Activated naive CD4-positive, alpha-beta T cell treated with anti-CD3 and anti-CD28 coated beads, Interleukin-2, amount 50 U/mL, for 16 hours (primary cell): ENCODE results near the gene FLT3LG.
"Not testable (repeated sequence)": the region's sequence is repeated elsewhere in the genome, so short reads cannot be mapped to it uniquely, and the experiment has no call there.

Source experiments
- DNase-seq: peaks from one replicate; pipeline ENCODE4 v3.0.0-alpha.2; 2020

Gene FLT3LG

GRCh38 chr19:49441210-49441959 lies 32.6 kb upstream of the FLT3LG start, which contains the start of gene SLC17A7:
Gene SLC17A7 (minus strand): TSS chr19:49441527. CDS start chr19:49441379, 148 bp downstream.
- peak; percentile 52 for DNase-seq

- no peak for DNase-seq
Observed at GRCh38 chr19:49441960-49442350, 32.1 kb upstream of the FLT3LG start.

DNA sequence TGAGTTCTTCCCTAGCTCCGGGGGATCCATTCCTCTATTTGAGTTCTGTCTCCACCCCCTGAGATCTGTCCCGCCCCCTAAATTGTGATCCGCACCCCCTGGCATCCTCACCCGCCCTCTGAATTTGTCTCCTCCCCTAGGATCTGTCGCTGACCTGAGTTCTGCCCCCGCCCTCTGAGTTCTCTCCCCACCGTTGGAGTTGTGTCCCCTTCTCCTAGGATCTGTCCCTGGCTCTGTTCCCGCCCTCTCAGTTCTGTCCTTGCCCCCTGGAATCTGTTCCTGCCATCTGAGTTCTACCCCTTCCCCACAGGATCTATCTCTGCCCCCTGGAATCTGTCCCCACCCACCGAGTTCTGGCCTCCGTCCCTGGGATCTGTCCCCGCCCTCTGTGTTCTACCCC lies 31.7 kb upstream of the FLT3LG start:
- no peak for DNase-seq

GRCh38 chr19:49442771-49443365 lies 31.1 kb upstream of the FLT3LG start:
- DNase-seq = peak; percentile 52

- DNase-seq = peak; percentile 93
Observed at GRCh38 chr19:49443366-49444099, 30.5 kb upstream of the FLT3LG start.

- not testable (repeated sequence) for DNase-seq
Observed at GRCh38 chr19:49444100-49444700, 29.8 kb upstream of the FLT3LG start.

DNA sequence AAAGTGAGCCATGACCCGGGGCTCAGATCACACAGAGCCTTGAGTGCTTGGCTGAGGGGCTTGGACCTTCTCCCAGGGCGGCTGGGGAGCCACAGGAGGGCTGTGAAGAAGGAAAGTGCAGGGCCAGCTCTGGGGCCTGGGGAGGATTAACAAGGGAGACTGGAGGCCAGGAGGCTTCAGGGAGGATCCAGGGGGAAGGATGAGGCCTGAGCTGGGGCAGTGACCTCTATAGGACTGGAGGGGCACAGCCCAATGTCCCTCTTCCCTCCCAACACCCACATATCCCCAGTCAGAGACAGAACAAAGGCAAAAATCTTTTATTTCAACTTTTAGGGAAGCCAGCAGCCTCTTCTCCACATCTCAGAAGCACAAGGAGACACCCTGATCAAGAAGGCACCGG lies 28.0 kb upstream of the FLT3LG start:
- DNase-seq = no peak

DNA sequence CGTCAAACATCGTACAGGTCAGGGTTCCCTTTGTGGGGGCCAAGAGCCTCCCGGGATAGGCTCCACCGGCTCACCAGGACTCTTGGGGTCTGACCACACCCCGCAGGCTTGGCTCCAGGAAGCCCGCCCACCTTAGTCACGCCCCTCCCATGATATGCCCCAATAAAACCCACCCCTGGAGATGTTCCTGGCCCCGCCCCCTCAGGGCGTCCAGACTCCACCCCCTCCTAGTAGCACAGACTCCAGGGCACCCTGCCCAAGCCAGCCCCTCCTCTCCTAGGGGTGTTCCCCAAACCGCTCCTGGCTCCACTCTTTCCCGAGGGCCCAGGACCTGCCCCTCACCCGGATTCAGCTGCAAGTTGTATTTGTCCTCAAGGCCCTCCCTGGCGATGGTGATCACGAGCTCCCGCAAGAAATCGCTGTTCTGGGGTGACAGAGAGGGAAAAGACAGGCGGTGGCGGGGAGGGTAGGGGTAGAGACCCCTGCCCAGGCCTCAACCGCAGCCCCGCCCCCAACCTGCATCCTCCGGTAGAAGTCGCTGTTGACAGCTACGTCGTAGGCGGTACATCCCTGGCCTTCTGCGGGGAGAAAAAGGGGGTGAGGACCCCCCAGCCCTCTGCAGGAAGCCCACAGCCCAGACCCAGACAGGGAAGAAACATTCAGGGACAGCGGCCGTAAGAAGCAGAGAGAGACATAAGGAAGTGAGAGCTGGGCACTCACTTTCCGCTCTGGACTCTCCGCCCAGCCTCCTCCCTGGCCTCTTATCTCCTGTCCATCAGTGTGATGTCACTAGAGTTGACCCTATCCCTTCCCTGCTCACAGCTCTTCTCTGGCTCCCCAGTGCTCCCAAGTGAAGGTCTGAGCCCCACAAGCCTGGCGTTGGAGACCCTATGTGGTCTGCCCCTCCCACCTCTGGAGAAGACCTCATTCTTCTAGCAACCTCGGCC lies 26.3 kb upstream of the FLT3LG start:
- no peak for DNase-seq

DNA sequence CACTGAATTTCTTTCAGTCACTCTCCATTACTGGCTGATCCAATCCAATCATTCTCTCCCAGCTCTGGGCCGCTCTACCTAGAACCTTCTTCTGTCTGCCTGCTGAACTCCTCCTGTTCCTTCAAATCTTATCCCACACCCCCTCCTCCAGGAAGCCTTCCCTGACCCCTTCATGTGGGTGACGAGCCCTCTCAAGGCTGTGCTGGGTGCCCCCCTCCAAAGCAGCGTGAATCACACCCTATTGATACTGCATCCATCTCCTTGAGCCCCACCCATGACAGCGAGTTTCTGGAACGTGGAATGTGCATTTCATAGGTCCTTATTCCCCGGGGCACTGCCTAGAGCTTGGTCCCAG lies 25.6 kb upstream of the FLT3LG start:
- no peak for DNase-seq

- DNase-seq = no peak
Observed at GRCh38 chr19:49450405-49450804, 23.6 kb upstream of the FLT3LG start.

DNA sequence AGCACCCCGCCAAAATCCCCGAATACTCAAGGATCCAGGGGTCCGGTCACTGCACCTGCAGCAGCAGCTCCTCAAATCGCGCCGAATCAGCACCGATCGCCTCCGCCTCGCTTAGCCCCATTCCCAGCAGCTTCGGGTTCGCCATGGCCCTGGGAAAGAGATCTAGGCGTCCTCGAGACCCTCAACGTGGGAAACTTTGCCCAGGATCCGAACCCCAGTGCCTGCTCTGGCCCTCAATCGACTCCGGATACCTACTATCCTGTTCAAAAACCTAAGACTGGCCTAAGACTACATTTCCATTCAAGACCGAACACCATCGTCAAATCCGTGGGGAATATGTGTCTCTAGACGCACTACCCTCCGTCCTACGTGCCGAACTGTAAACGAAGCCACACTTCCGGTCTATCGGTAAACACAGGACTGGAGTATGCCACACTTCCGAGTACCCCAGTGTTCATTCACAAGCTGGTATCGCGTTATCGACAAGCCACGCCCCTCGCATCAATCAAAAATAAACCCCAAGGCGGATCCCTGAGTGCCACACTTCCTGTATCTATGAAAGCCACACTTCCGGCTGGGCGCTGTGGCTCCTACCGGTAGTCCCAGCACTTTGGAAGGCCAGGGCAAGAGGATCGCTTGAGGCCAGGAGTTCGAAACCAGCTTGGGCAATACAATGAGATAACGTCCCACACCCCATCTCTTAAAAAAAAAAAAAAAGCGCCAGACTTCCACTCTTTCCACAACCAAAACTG lies 22.4 kb upstream of the FLT3LG start, which contains the start of gene PIH1D1:
Gene PIH1D1 (minus strand): TSS at position 385 of the 752 bp plus-strand sequence. CDS start 240 bp downstream, at position 145.
- DNase-seq = peak; percentile 93

- peak; percentile 97 for DNase-seq
Observed at GRCh38 chr19:49453013-49453756, 20.8 kb upstream of the FLT3LG start, which contains the start of gene ALDH16A1. Gene ALDH16A1 (plus strand): TSS chr19:49453225. CDS start chr19:49453332, 107 bp downstream.

DNA sequence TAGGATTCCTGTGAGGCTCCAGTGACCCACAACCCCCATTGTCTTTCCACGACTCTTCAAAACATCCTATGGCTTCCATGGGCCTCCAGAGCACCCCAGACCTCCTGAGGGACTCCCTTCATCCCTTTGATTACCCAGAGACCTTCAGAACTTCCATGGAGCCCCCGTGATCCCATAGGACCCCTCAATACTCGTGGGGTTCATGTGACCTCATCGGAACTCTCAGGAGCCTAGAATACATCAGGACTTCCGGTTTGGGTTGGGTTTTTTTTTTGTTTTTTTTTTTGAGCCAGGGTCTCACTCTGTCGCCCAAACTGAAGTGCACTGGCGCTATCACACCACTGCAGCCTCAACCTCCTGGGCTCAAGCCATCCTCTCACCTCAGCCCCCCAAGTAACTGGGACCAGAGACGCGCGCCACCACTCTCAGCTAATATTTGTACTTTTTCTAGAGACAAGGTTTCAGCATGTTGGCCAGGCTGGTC lies 20.2 kb upstream of the FLT3LG start:
- DNase-seq = no peak

DNA sequence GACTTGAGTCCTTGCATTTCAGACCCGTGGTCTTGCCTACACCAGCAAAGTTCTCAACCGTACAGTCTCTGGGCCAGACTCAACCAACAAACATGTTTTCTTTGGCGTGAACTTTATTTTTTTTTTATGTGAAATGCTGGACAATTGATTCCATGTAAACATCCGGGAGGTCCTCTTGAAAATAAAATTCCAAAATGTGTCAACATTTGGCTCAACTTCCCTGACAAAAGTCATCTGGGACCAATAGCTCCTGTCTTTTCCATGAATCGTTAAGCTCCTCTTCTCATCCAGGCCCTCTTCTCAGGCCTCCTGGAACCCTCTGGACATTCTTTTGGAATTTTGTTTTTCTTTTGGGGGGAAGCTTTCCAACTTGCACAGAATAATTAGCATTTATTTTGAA lies 18.2 kb upstream of the FLT3LG start:
- no peak for DNase-seq

DNA sequence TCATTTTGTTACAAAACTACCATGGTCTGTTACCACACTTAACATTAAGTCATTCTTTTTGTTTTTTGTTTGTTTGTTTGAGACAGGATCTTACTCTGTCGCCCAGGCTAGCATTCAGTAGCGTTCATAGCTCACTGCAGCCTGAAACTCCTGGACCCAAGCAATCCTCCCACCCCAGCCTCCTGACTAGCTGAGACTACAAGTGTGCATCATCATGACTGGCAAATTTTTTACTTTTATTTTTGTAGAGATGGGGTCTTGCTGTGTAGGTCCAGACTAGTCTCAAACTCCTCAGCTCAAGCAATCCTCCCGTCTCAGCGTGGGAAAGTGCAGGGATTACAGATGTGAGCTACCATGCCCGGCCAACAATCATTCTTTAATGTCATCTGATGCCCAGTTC lies 17.7 kb upstream of the FLT3LG start:
- no peak for DNase-seq

DNA sequence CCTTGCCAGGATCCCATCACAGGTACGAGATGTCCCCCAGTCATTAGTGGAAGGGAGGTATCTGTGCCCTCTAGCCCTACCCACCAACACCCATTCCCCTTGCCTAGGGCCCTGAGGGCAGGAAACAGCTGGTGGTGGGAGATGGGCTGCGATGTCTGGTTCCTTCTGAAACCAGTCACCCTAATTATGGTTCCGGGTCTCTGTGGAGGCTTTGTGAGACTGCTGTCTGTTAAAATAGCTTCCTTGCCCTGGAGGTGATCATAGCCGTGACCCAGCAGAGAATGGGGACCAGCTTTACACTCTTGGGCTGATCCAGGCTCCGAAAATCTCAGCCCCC lies 15.5 kb upstream of the FLT3LG start:
- DNase-seq = no peak

DNA sequence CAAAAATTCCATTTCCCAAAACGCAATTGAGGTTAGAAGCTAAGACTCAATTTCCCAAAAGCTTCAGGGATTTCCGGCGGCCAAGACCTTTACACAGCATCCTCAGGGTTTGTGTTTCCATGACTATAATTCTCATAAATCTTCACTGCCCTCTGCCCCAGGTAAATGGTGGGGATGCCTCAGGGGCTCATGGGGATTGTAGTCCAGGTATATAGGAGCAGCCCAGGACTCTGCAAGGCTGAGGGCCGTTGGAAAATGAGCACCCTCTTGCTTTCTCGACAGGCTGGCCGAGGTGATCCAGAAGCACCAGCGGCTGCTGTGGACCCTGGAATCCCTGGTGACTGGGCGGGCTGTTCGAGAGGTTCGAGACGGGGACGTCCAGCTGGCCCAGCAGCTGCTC lies 14.6 kb upstream of the FLT3LG start:
- DNase-seq = no peak

GRCh38 chr19:49461130-49461529 lies 12.9 kb upstream of the FLT3LG start:
- not testable (repeated sequence) for DNase-seq

- no peak for DNase-seq
Observed at GRCh38 chr19:49461656-49462055, 12.4 kb upstream of the FLT3LG start.

DNA sequence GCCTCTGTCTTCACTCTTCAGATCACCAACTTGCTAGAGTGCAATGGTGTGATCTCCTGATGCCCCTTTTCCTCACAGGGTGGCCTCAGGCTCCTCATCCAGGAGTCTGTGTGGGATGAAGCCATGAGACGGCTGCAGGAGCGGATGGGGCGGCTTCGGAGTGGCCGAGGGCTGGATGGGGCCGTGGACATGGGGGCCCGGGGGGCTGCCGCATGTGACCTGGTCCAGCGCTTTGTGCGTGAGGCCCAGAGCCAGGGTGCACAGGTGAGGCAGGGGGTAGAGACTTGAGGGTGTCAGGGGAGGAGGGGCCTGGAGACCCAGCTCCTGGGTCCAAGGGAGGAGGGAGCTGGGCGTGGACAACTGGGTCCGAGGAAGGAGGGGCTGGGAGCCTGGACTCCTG lies 11.5 kb upstream of the FLT3LG start:
- no peak for DNase-seq
